Mesothelial cell of epicardium (in vitro differentiated cells): ENCODE measurements around the gene SALL3. TPM values are rescaled to one million over a fixed set of nuclear protein-coding genes. Genes with fewer than 3 reads are reported as not detected.
"Not testable (repeated sequence)": the region's sequence is repeated elsewhere in the genome, so short reads cannot be mapped to it uniquely, and the experiment has no call there.

ENCODE experiments used
- DNase-seq, 2 experiments: peaks; one replicate each; pipeline ENCODE4 v3.0.0; 2021; ENCODE audit warnings: low spot score in 2 of 2; ENCODE audit not compliant: unreplicated experiment in 2 of 2
- H3K27ac Mint-ChIP-seq: 2 replicates; pipeline ENCODE4 v1.8.0; 2021; ENCODE audit warnings: mixed read lengths
- H3K27me3 Mint-ChIP-seq: 2 replicates; pipeline ENCODE4 v1.8.0; 2021; ENCODE audit warnings: low read depth, mixed read lengths
- H3K36me3 Mint-ChIP-seq: 2 replicates; pipeline ENCODE4 v1.8.0; 2021; ENCODE audit warnings: mixed read lengths
- H3K4me1 Mint-ChIP-seq: 2 replicates; pipeline ENCODE4 v1.8.0; 2021; ENCODE audit warnings: mixed read lengths
- H3K4me3 Mint-ChIP-seq: 2 replicates; pipeline ENCODE4 v1.8.0; 2021; ENCODE audit warnings: mild to moderate bottlenecking, moderate library complexity, mixed read lengths
- H3K9me3 Mint-ChIP-seq: 2 replicates; pipeline ENCODE4 v1.8.0; 2021; ENCODE audit warnings: mixed read lengths
- total RNA-seq: library from RNA; stranded (reverse); gene quantifications from 3 replicates; pipeline ENCODE4 v1.2.1, GENCODE V29; 2021
- TF ChIP-seq, protein P1 (sequence below): fragments of 200-600 bp; sonication (generic); IDR thresholded peaks from one replicate; pipeline ENCODE4 v1.5.0; 2021; ENCODE audit warnings: antibody characterized with exemption; ENCODE audit not compliant: unreplicated experiment

Gene SALL3
- total RNA-seq, 1 donor from 2014 or later, result 0.31 TPM

DNA sequence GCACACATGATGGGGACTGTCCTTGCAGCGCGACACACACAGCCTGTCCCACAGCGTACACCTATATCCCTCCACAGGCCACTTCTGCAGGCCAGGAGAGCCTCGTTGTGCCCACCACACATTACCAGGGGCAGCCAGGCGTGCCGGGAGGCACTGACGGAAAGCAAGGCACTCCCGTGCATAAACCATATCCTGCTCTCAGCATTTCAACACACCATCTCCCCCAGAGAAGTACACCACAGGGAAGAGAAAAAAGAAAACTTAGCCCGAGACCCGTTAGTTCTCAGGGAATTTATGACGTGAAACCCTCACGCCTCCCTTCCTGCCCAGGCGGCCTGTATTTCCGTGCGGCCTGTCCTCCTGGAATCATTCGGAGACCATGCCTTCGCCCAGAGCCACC, 24.6 kb upstream of the SALL3 start:
- no peak for DNase-seq
- Mint-ChIP-seq H3K27ac (no peak overlapping the region), H3K4me3 (no peak overlapping the region), H3K36me3 (no peaks in the 10 kb centered on the region), H3K4me1 (no peaks in the 10 kb centered on the region), H3K27me3 (peaks cover 10% of the 10 kb centered on the region), H3K9me3 (no peaks in the 10 kb centered on the region)
- TF ChIP-seq, protein P1, sequence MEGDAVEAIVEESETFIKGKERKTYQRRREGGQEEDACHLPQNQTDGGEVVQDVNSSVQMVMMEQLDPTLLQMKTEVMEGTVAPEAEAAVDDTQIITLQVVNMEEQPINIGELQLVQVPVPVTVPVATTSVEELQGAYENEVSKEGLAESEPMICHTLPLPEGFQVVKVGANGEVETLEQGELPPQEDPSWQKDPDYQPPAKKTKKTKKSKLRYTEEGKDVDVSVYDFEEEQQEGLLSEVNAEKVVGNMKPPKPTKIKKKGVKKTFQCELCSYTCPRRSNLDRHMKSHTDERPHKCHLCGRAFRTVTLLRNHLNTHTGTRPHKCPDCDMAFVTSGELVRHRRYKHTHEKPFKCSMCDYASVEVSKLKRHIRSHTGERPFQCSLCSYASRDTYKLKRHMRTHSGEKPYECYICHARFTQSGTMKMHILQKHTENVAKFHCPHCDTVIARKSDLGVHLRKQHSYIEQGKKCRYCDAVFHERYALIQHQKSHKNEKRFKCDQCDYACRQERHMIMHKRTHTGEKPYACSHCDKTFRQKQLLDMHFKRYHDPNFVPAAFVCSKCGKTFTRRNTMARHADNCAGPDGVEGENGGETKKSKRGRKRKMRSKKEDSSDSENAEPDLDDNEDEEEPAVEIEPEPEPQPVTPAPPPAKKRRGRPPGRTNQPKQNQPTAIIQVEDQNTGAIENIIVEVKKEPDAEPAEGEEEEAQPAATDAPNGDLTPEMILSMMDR, result no peak

DNA sequence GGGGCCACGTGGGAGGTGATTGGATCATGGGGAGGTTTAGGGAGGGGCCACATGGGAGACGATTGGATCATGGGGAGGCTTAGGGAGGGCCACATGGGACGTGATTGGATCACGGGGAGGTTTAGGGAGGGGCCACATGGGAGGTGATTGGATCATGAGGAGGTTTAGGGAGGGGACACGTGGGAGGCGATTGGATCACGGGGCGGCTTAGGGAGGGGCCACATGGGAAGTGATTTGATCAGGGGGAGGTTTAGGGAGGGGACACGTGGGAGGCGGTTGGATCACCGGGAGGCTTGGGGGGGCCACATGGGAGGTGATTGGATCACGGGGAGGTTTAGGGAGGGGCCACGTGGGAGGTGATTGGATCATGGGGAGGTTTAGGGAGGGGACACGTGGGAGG, 22.5 kb upstream of the SALL3 start:
- H3K27ac Mint-ChIP-seq, result no peak overlapping the region
- DNase-seq, result no peak
- H3K27me3 Mint-ChIP-seq, result peaks cover 11% of the 10 kb centered on the region
- TF ChIP-seq, protein P1, result no peak
- H3K4me3 Mint-ChIP-seq, result no peak overlapping the region
- H3K9me3 Mint-ChIP-seq, result peaks cover 3% of the 10 kb centered on the region
- no peaks in the 10 kb centered on the region for H3K4me1 Mint-ChIP-seq
- H3K36me3 Mint-ChIP-seq, result no peaks in the 10 kb centered on the region

DNA sequence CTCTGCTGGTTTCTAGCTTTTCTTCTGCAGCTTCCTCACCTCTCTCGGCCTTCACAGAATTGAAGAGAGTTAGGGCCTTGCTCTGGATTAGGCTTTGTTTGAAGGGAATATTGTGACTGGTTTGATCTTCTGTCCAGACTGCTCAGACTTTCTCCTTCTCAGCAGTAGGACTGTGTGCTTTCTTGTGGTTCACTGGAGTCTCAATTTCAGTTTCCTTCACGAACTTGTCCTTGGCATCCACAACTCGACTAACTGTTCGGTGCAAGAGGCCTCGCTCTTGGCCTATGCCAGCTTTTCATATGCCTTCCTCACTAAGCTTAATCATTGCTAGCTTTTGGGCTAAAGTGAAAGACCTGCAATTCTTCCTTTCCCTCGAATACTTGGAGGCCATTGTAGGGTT, 18.9 kb upstream of the SALL3 start:
- no peak for DNase-seq
- Mint-ChIP-seq H3K9me3 (peaks cover 17% of the 10 kb centered on the region), H3K4me1 (no peaks in the 10 kb centered on the region), H3K27me3 (peaks cover 10% of the 10 kb centered on the region), H3K27ac (no peak overlapping the region), H3K4me3 (no peak overlapping the region), H3K36me3 (no peaks in the 10 kb centered on the region)
- TF ChIP-seq, protein P1, result no peak

DNA sequence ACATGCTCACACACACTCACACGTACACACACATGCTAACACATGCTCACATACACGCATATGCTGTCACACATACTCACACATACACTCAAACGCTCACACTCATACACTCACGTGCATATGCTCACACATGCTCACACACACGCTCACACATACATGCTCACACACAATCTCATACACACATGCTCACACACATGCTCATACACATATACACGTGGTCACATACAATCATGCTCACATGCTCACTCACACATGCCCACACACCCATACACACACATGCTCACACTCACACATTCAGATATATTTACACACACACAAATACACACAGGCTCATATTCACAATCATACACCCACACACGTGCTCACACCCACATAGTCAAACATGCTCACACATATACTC, 17.5 kb upstream of the SALL3 start:
- H3K9me3 Mint-ChIP-seq, result peaks cover 17% of the 10 kb centered on the region
- H3K4me1 Mint-ChIP-seq, result no peaks in the 10 kb centered on the region
- peaks cover 11% of the 10 kb centered on the region for H3K27me3 Mint-ChIP-seq
- DNase-seq, result no peak
- H3K4me3 Mint-ChIP-seq, result no peak overlapping the region
- no peak overlapping the region for H3K27ac Mint-ChIP-seq
- TF ChIP-seq, protein P1, result no peak
- H3K36me3 Mint-ChIP-seq, result no peaks in the 10 kb centered on the region

DNA sequence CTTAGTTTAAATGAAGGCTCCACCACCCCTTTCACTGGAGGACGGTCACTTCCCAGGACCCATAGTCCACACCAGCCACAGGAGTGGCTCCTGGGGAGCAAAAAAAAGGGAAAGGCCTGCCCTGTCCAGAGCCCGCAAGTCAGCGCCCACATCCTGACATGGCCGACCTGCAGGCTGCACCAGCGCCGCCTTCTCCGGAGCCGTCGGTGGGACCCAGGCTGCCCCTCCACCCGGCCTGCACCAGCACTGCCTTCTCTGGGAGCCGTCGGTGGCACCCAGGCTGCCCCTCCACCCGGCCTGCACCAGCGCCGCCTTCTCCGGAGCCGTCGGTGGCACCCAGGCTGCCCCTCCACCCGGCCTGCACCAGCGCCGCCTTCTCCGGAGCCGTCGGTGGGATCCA, 14.9 kb upstream of the SALL3 start:
- DNase-seq, result not testable (repeated sequence)

DNA sequence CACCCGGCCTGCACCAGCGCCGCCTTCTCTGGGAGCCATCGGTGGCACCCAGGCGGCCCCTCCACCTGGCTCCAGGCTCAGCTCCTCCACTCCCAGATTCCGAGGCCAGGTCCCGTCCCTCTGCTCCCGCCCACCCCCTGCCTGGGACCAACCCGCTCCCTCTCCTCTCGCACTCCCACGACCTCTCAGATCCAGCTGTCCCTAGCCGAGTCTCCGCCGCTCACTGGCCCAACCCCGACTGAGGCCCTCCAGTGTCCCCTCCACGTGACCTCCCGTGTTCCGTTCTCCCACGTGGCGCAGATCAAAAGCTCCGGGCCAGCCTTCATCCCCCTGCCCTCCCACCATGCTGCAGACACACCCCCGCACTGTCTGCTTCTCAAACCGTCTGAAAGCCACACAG, 14.4 kb upstream of the SALL3 start:
- TF ChIP-seq, protein P1, result no peak
- Mint-ChIP-seq H3K27ac (no peak overlapping the region), H3K36me3 (no peaks in the 10 kb centered on the region), H3K4me3 (no peak overlapping the region), H3K27me3 (peaks cover 35% of the 10 kb centered on the region), H3K4me1 (no peaks in the 10 kb centered on the region), H3K9me3 (peaks cover 17% of the 10 kb centered on the region)
- DNase-seq, result no peak

More for the DNA sequence above, 14.9 kb upstream of the SALL3 start:
- not testable (repeated sequence) for H3K27ac Mint-ChIP-seq, H3K4me3 Mint-ChIP-seq, H3K36me3 Mint-ChIP-seq, H3K4me1 Mint-ChIP-seq
- Mint-ChIP-seq H3K27me3 (peaks cover 34% of the 10 kb centered on the region), H3K9me3 (peaks cover 17% of the 10 kb centered on the region)
